ENCODE measurements around the gene CD82. TPM values are rescaled to one million over a fixed set of nuclear protein-coding genes. Genes with fewer than 3 reads are reported as not detected.

The CD82 gene
- total and polyA plus RNA-seq, 2 of the 13 experiments (the other 11 are each of a cell fraction or from before 2014, with no cell fraction given) = 0.05 TPM; not detected in 1

- POLR2A ChIA-PET = no interaction called here
- FAIRE-seq (no peak), ATAC-seq (no peak), DNase-seq (ENCODE audit: low spot score) (no peak)
- no peak overlapping the region for H3K27ac ChIP-seq (ENCODE audit: extremely low read length, insufficient read depth, low read length)
- intact Hi-C loops (cut with micrococcal nuclease; ENCODE audit: unreplicated experiment) = no loop called here
- H3K9ac ChIP-seq (ENCODE audit: insufficient read depth, low read depth, low read length) = no peak overlapping the region
- peaks cover 2 to 28% of the 10 kb centered on the region in 2 experiments; a peak in 3 of 5 replicates for H3K27me3 ChIP-seq (ENCODE audit: control insufficient read depth in 1 of 2, insufficient read depth in 2 of 2, low read length in 2 of 2)
- BruUV-seq (replicated peaks) = no TSS peak
- 50% methylated on average over 7 of the region's 9 CpGs for WGBS (ENCODE audit: low lambda C conversion rate)
- H3K9me3 ChIP-seq (ENCODE audit: low read length) = no peaks in the 10 kb centered on the region
- no peak overlapping the region for H3K4me2 ChIP-seq (ENCODE audit: low read depth, low read length)
- no peak overlapping the region for H2AFZ ChIP-seq (ENCODE audit: low read length)
- H3K79me2 ChIP-seq (ENCODE audit: insufficient read depth, low read length) = no peaks in the 10 kb centered on the region
- CTCF ChIA-PET (ENCODE audit: low intra/inter-chr PET ratio, low total read pairs) = no interaction called here
- no peaks in the 10 kb centered on the region for H4K20me1 ChIP-seq (ENCODE audit: insufficient read depth, low read length)
- H3K4me1 ChIP-seq (ENCODE audit: insufficient read depth, low read length) = no peaks in the 10 kb centered on the region
- no peak for TF ChIP-seq ZNF788 (CRISPR knock-in tag; IDR thresholded peaks at IDR 0.05; ENCODE audit: borderline replicate concordance)
- no peak for TF ChIP-seq KDM3A (CRISPR knock-in tag; IDR thresholded peaks at IDR 0.05; ENCODE audit: low read depth)
- TF ChIP-seq FOSL1 (CRISPR knock-in tag; IDR thresholded peaks at IDR 0.05; ENCODE audit: borderline replicate concordance) = no peak
- TF ChIP-seq NR3C1 (CRISPR knock-in tag; IDR thresholded peaks at IDR 0.05) = no peak
- no peak for TF ChIP-seq NFYC (CRISPR knock-in tag; IDR thresholded peaks at IDR 0.05)
- no peak for TF ChIP-seq EP300 (IDR thresholded peaks at IDR 0.05; ENCODE audit: low read depth in 2 of 2, low read length in 2 of 2)
- TF ChIP-seq EP300 (CRISPR knock-in tag; IDR thresholded peaks at IDR 0.05; ENCODE audit: borderline replicate concordance) = no peak
- no peak for TF ChIP-seq TGIF2 (CRISPR knock-in tag; IDR thresholded peaks at IDR 0.05)
- in situ Hi-C loops (cut with HindIII; ENCODE audit: extremely low pct_ligation_motif_present, low pct_unique_long_range_greater_than_20kb) = loop anchor here (10.0 to 25.0 kb wide), 2 partner anchors 244 to 436 kb away; partner anchors contain the start of gene EXT2
- H3K4me3 ChIP-seq (replicated peaks in 1 of 3; ENCODE audit: insufficient read depth in 1 of 3, low read depth in 2 of 3, low read length in 3 of 3) = no peak overlapping the region
- no peaks in the 10 kb centered on the region for H3K36me3 ChIP-seq (replicated peaks in 1 of 2; ENCODE audit: control insufficient read depth in 1 of 2, insufficient read depth in 2 of 2, low read length in 2 of 2)
Observed at GRCh38 chr11:44531116-44531504, 34.4 kb upstream of the CD82 start.

GRCh38 chr11:44531636-44532035 is 33.8 kb upstream of the CD82 start:
- Histone ChIP-seq H3K9ac (ENCODE audit: insufficient read depth, low read depth, low read length) (no peak overlapping the region), H3K4me2 (ENCODE audit: low read depth, low read length) (no peak overlapping the region), H3K9me3 (ENCODE audit: low read length) (no peaks in the 10 kb centered on the region), H4K20me1 (ENCODE audit: insufficient read depth, low read length) (no peaks in the 10 kb centered on the region), H3K36me3 (replicated peaks in 1 of 2; ENCODE audit: control insufficient read depth in 1 of 2, insufficient read depth in 2 of 2, low read length in 2 of 2) (no peaks in the 10 kb centered on the region), H3K27me3 (ENCODE audit: control insufficient read depth in 1 of 2, insufficient read depth in 2 of 2, low read length in 2 of 2) (peaks cover 2 to 22% of the 10 kb centered on the region in 2 experiments; a peak in 3 of 5 replicates), H3K4me1 (ENCODE audit: insufficient read depth, low read length) (no peaks in the 10 kb centered on the region), H3K79me2 (ENCODE audit: insufficient read depth, low read length) (no peaks in the 10 kb centered on the region), H3K27ac (ENCODE audit: extremely low read length, insufficient read depth, low read length) (no peak overlapping the region), H3K4me3 (replicated peaks in 1 of 3; ENCODE audit: insufficient read depth in 1 of 3, low read depth in 2 of 3, low read length in 3 of 3) (no peak overlapping the region), H2AFZ (ENCODE audit: low read length) (no peak overlapping the region)
- ATAC-seq = no peak
- no peak for FAIRE-seq
- 3% methylated on average over 7 of the region's 8 CpGs for WGBS (ENCODE audit: low lambda C conversion rate)
- BruUV-seq (replicated peaks) = no TSS peak
- CTCF ChIA-PET (ENCODE audit: low intra/inter-chr PET ratio, low total read pairs) = no interaction called here
- in situ Hi-C loops (cut with HindIII; ENCODE audit: extremely low pct_ligation_motif_present, low pct_unique_long_range_greater_than_20kb) = loop anchor here (10.0 to 25.0 kb wide), 2 partner anchors 244 to 437 kb away; partner anchors contain the start of gene EXT2
- intact Hi-C loops (cut with micrococcal nuclease; ENCODE audit: unreplicated experiment) = no loop called here
- no peak for DNase-seq (ENCODE audit: low spot score)
- POLR2A ChIA-PET = no interaction called here
- no peak for TF ChIP-seq ZNF724P (CRISPR knock-in tag; IDR thresholded peaks at IDR 0.05; ENCODE audit: borderline replicate concordance)
- no peak for TF ChIP-seq MLXIP (CRISPR knock-in tag; IDR thresholded peaks at IDR 0.05; ENCODE audit: borderline replicate concordance)
- no peak for TF ChIP-seq KLF12 (CRISPR knock-in tag; IDR thresholded peaks at IDR 0.05; ENCODE audit: borderline replicate concordance)
- no peak for TF ChIP-seq NFE2L2 (IDR thresholded peaks at IDR 0.05; ENCODE audit: low read length)
- TF ChIP-seq ZNF674 (CRISPR knock-in tag; IDR thresholded peaks at IDR 0.05; ENCODE audit: low read depth) = no peak
- no peak for TF ChIP-seq SMARCC2 (IDR thresholded peaks at IDR 0.05)
- TF ChIP-seq ZNF607 (CRISPR knock-in tag; IDR thresholded peaks at IDR 0.05; ENCODE audit: borderline replicate concordance) = no peak
- TF ChIP-seq UBTF (CRISPR knock-in tag; IDR thresholded peaks at IDR 0.05) = no peak
